CD14-positive monocyte (primary cell): ENCODE results near the gene USP15. TPM values are rescaled to one million over a fixed set of nuclear protein-coding genes. Genes with fewer than 3 reads are reported as not detected.

ENCODE experiments used
- DNase-seq, 3 donors: peaks; one replicate each; pipeline ENCODE4 v3.0.0-alpha.2; 2011 to 2022
- H2AFZ ChIP-seq: 2 replicates; pipeline ENCODE4 v1.6.0; 2012; ENCODE audit warnings: mild to moderate bottlenecking, low read depth, low read length, inconsistent platforms; ENCODE audit not compliant: insufficient read depth, poor library complexity, severe bottlenecking
- H3K27ac ChIP-seq, 2 donors: 1 replicate in 1 of 2; 2 replicates in 1 of 2; pipeline ENCODE4 v1.5.1; 2012 to 2013; ENCODE audit warnings: low read length in 2 of 2, control low read depth in 1 of 2, inconsistent platforms in 1 of 2, low read depth in 1 of 2, mild to moderate bottlenecking in 1 of 2
- H3K27me3 ChIP-seq, 2 donors: one replicate each; pipeline versions ENCODE4 v1.6.0 to v1.6.1; 2011 to 2013; ENCODE audit warnings: low read length in 2 of 2; ENCODE audit not compliant: control insufficient read depth in 2 of 2, insufficient read depth in 2 of 2
- H3K36me3 ChIP-seq, 2 donors: replicated peaks in 1 of 2; 1 replicate in 1 of 2; 2 replicates in 1 of 2; pipeline versions ENCODE4 v1.5.1 to v1.6.1; 2012 to 2013; ENCODE audit warnings: low read length in 2 of 2, control low read depth in 1 of 2, inconsistent platforms in 1 of 2, mild to moderate bottlenecking in 1 of 2; ENCODE audit not compliant: insufficient read depth in 2 of 2, control insufficient read depth in 1 of 2
- H3K4me1 ChIP-seq, 2 donors: 1 replicate in 1 of 2; 2 replicates in 1 of 2; pipeline versions ENCODE4 v1.5.1 to v1.6.1; 2012 to 2013; ENCODE audit warnings: low read length in 2 of 2, control low read depth in 1 of 2, inconsistent platforms in 1 of 2, mild to moderate bottlenecking in 1 of 2, moderate library complexity in 1 of 2; ENCODE audit not compliant: insufficient read depth in 2 of 2, control insufficient read depth in 1 of 2
- H3K4me2 ChIP-seq: replicated peaks from 2 replicates; pipeline ENCODE3; 2012; ENCODE audit warnings: low read length, moderate library complexity, mild to moderate bottlenecking; ENCODE audit not compliant: poor library complexity, severe bottlenecking; ENCODE audit errors: extremely low read depth
- H3K4me3 ChIP-seq, 3 experiments: fragments of 200-600 bp in 1 of 3; sonication (generic) in 1 of 3; replicated peaks in 1 of 3; 1 replicate in 2 of 3; 2 replicates in 1 of 3; pipeline ENCODE4 v1.5.1; 2011 to 2013; ENCODE audit warnings: low read length in 3 of 3, mild to moderate bottlenecking in 3 of 3, control low read depth in 2 of 3, low read depth in 2 of 3, inconsistent platforms in 1 of 3, moderate library complexity in 1 of 3
- H3K79me2 ChIP-seq: 2 replicates; pipeline ENCODE4 v1.6.0; 2012; ENCODE audit warnings: mild to moderate bottlenecking, control low read depth, inconsistent platforms, low read length, moderate library complexity; ENCODE audit not compliant: insufficient read depth
- H3K9ac ChIP-seq: 2 replicates; pipeline ENCODE4 v1.6.0; 2017; ENCODE audit warnings: low read length, mild to moderate bottlenecking; ENCODE audit not compliant: insufficient read depth, poor library complexity, severe bottlenecking
- H3K9me3 ChIP-seq, 2 donors: replicated peaks in 1 of 2; 1 replicate in 1 of 2; 2 replicates in 1 of 2; pipeline versions ENCODE4 v1.5.1 to v1.6.1; 2012 to 2013; ENCODE audit warnings: low read length in 2 of 2, control low read depth in 1 of 2; ENCODE audit not compliant: control insufficient read depth in 1 of 2, insufficient read depth in 1 of 2
- H4K20me1 ChIP-seq: 2 replicates; pipeline ENCODE4 v1.6.0; 2012; ENCODE audit warnings: mild to moderate bottlenecking, low read length, control low read depth, moderate library complexity; ENCODE audit not compliant: insufficient read depth
- H3K27ac Mint-ChIP-seq, 7 donors: one replicate each; pipeline ENCODE4 v1.8.0; 2020; ENCODE audit warnings: mild to moderate bottlenecking in 7 of 7, mixed read lengths in 7 of 7, moderate library complexity in 6 of 7, inconsistent platforms in 2 of 7
- H3K27me3 Mint-ChIP-seq, 3 donors: one replicate each; pipeline ENCODE4 v1.8.0; 2021 to 2022; ENCODE audit warnings: low read depth in 3 of 3, mild to moderate bottlenecking in 3 of 3, mixed read lengths in 3 of 3, moderate library complexity in 3 of 3, inconsistent platforms in 1 of 3
- H3K36me3 Mint-ChIP-seq, 2 donors: one replicate each; pipeline ENCODE4 v1.8.0; 2020; ENCODE audit warnings: mixed read lengths in 2 of 2, inconsistent platforms in 1 of 2, mild to moderate bottlenecking in 1 of 2
- H3K4me1 Mint-ChIP-seq: one replicate; pipeline ENCODE4 v1.8.0; 2020; ENCODE audit warnings: mild to moderate bottlenecking, mixed read lengths
- H3K4me3 Mint-ChIP-seq, 2 donors: one replicate each; pipeline ENCODE4 v1.8.0; 2020; ENCODE audit warnings: mild to moderate bottlenecking in 2 of 2, mixed read lengths in 2 of 2, moderate library complexity in 1 of 2
- H3K9me3 Mint-ChIP-seq, 7 donors: one replicate each; pipeline ENCODE4 v1.8.0; 2020 to 2022; ENCODE audit warnings: mixed read lengths in 7 of 7, mild to moderate bottlenecking in 6 of 7, moderate library complexity in 6 of 7, inconsistent platforms in 2 of 7
- CTCF ChIP-seq: fragments of 200-600 bp; IDR thresholded peaks from one replicate; pipeline ENCODE4 v1.8.0; 2022; ENCODE audit warnings: antibody characterized with exemption, mild to moderate bottlenecking
- WGBS: methylation state at CpG from one replicate; pipeline ENCODE4 v1.1.5; 2013; ENCODE audit warnings: missing lambda C conversion rate; ENCODE audit not compliant: insufficient coverage; 5-methylcytosine and 5-hydroxymethylcytosine counted together
- intact Hi-C, 2 donors: fragments of 100-400 bp; cut with micrococcal nuclease; formaldehyde crosslinking; loops; one replicate each; pipeline versions ENCODE4 v1.15.0 to v1.15.1; 2023
- polyA plus RNA-seq, 3 donors: library from polyadenylated mRNA; depleted of rRNA in 1 of 3; unstranded in 2 of 3; stranded (reverse) in 1 of 3; fragments of 300-500 nt in 2 of 3; fragments of >200 nt in 1 of 3; fragmentation: Illumina TruSeq in 2 of 3; gene quantifications; 1 replicate in 2 of 3; 2 replicates in 1 of 3; pipeline ENCODE4 v1.2.3, GENCODE V29; 2012 to 2021

The USP15 gene
- polyA plus RNA-seq, 3 donors = 146 to 449 (median 180) TPM

DNA sequence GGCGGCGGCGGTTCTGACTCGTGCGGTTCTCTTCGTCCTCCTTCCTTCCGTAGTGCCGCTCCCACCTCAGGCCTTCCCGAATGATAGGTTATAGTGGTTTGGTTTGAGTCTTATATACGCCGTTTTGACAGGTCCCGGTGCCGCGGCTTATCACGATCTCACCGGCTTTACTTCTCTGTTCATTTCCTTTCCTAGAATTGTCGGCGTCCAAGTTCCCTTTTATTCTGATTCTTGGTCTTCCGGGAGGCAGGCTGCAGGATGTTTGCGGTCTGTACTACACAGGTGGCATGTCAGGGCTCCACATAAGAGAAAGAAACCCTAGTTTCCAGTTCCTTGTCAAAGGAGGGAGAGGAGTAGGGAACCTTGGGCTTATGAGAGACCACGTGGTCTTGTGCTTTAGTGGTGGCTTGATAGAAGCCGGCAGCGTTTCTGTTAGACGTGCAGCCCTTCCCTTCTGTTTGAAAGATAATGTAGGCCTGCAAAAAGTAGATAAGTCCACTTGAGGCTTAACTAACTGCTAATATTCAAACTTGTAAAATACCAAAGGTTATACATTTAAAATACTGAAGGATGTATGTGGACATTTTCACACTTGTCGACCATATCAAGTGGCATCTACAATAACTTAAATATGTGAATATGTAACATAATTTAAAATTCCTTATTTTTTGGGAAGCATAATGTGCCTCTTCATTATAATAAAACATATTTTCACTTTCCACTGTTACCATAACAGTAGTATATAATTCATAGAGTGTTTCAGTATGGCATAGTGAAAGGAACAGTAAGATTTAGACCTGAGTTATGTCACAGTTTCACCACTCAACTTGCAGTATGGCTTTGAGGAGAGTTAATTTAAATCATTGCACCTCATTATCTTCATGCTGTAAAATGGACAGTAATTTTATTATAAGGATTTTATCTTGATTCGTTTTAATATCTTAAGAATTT is 804 bp downstream of the USP15 start:
- Mint-ChIP-seq H3K4me3 (peak overlapping the region; percentile 99 to 100), H3K36me3 (peaks cover 4 to 19% of the 10 kb centered on the region in 2 donors), H3K4me1 (peaks cover 70% of the 10 kb centered on the region), H3K27ac (peak overlapping the region; percentile 99 to 100 (median 99)), H3K9me3 (peaks cover 0 to 3% (median 0%) of the 10 kb centered on the region in 7 donors), H3K27me3 (no peaks in the 10 kb centered on the region)
- peak overlapping the region; percentile 85 for H2AFZ ChIP-seq
- peak overlapping the region; percentile 93 to 100 for H3K27ac ChIP-seq
- peaks cover 57% of the 10 kb centered on the region for H4K20me1 ChIP-seq
- H3K79me2 ChIP-seq = peaks cover 85% of the 10 kb centered on the region
- peaks cover 5% of the 10 kb centered on the region in 2 donors for H3K36me3 ChIP-seq
- H3K4me1 ChIP-seq = peaks cover 63 to 84% of the 10 kb centered on the region in 2 donors
- H3K27me3 ChIP-seq = no peaks in the 10 kb centered on the region
- H3K9me3 ChIP-seq = no peaks in the 10 kb centered on the region
- intact Hi-C loops = loop anchor here in 1 of 2 donors (5.0 kb wide), 1 partner anchor 36 kb away; no protein-coding TSS in a partner anchor
- peak overlapping the region; percentile 98 for H3K9ac ChIP-seq
- WGBS = 0% methylated on average over 9 of the region's 26 CpGs
- DNase-seq = peak; percentile 66 to 81 (median 79)
- H3K4me2 ChIP-seq = peak overlapping the region; percentile 88
- TF ChIP-seq CTCF = no peak
- peak overlapping the region; percentile 86 to 99 (median 98) for H3K4me3 ChIP-seq

GRCh38 chr12:62261876-62262517 is 1.8 kb downstream of the USP15 start:
- H3K9ac ChIP-seq = no peak overlapping the region
- peaks cover 67% of the 10 kb centered on the region for H4K20me1 ChIP-seq
- peak overlapping the region; percentile 63 to 93 for H3K27ac ChIP-seq
- Mint-ChIP-seq H3K27ac (peak overlapping the region in 4 of 7 donors; percentile 21 to 99 (median 60)), H3K4me3 (peak overlapping the region; percentile 99 to 100), H3K36me3 (peaks cover 4 to 19% of the 10 kb centered on the region in 2 donors), H3K9me3 (peaks cover 0 to 3% (median 0%) of the 10 kb centered on the region in 7 donors), H3K27me3 (no peaks in the 10 kb centered on the region), H3K4me1 (peaks cover 67% of the 10 kb centered on the region)
- H3K27me3 ChIP-seq = no peaks in the 10 kb centered on the region
- H3K4me2 ChIP-seq = peak overlapping the region; percentile 88
- peaks cover 5% of the 10 kb centered on the region in 2 donors for H3K36me3 ChIP-seq
- H2AFZ ChIP-seq = no peak overlapping the region
- peak overlapping the region; percentile 86 to 99 (median 98) for H3K4me3 ChIP-seq
- no peak for TF ChIP-seq CTCF
- H3K4me1 ChIP-seq = peaks cover 54 to 84% of the 10 kb centered on the region in 2 donors
- intact Hi-C loops = loop anchor here in 1 of 2 donors (5.0 kb wide), 1 partner anchor 35 kb away; no protein-coding TSS in a partner anchor
- WGBS = no CpG with 5 or more reads among the region's 10 CpGs
- H3K79me2 ChIP-seq = peaks cover 95% of the 10 kb centered on the region
- DNase-seq = no peak
- no peaks in the 10 kb centered on the region for H3K9me3 ChIP-seq
